Ovary (tissue), 9 donors: ENCODE data around the gene LRP2. TPM values are rescaled to one million over a fixed set of nuclear protein-coding genes. Genes with fewer than 3 reads are reported as not detected.
A peak's percentile ranks its signal among the peaks of the same experiment; 100 is the strongest.

Source experiments
- DNase-seq, 5 donors: peaks; one replicate each; pipeline ENCODE4 v3.0.0-alpha.2; 2019 to 2020
- H3K27ac ChIP-seq, 2 donors: fragments of 200-600 bp; one replicate each; pipeline versions ENCODE4 v1.5.1 to v1.8.0; 2019 to 2022
- H3K27me3 ChIP-seq: fragments of 200-600 bp; one replicate; pipeline ENCODE4 v1.8.0; 2022
- H3K36me3 ChIP-seq: fragments of 200-600 bp; sonication (generic); one replicate; pipeline ENCODE4 v1.5.1; 2019
- H3K4me1 ChIP-seq: one replicate; pipeline ENCODE4 v1.8.1; 2013; ENCODE audit warnings: mild to moderate bottlenecking, moderate library complexity; ENCODE audit not compliant: insufficient read depth
- H3K4me3 ChIP-seq: fragments of 200-600 bp; sonication (generic); one replicate; pipeline ENCODE4 v1.5.1; 2017
- H3K9me3 ChIP-seq, 2 donors: fragments of 200-600 bp in 1 of 2; sonication (generic) in 1 of 2; one replicate each; pipeline versions ENCODE4 v1.5.1 to v1.8.1; 2013 to 2019; ENCODE audit warnings: mild to moderate bottlenecking in 1 of 2, moderate library complexity in 1 of 2
- EP300 ChIP-seq: sonication (generic); formaldehyde crosslinking; IDR thresholded peaks from one replicate; pipeline ENCODE4 v1.6.1; 2017; ENCODE audit warnings: antibody characterized with exemption
- POLR2A ChIP-seq: fragments of 450-650 bp; IDR thresholded peaks from one replicate; pipeline ENCODE4 v1.6.1; 2017; ENCODE audit warnings: antibody characterized with exemption, mild to moderate bottlenecking, moderate library complexity
- WGBS, 3 donors: extraction: QIAGEN DNeasy Blood & Tissue Kit in 1 of 3; methylation state at CpG; one replicate each; pipeline versions ENCODE4 v1.1.5 to v1.1.7; 2013 to 2017; 5-methylcytosine and 5-hydroxymethylcytosine counted together
- intact Hi-C, 4 donors: fragments of 100-400 bp; cut with DNase I; formaldehyde crosslinking; loops; one replicate each; pipeline versions ENCODE4 v1.11.0 to v1.15.1; 2022 to 2023
- polyA plus RNA-seq, 2 donors: library from polyadenylated mRNA; stranded (reverse); fragments of 200-250 nt in 1 of 2; fragments of 350-450 nt in 1 of 2; fragmentation: Illumina TruSeq in 1 of 2; extraction: RNeasy Lipid Tissue Mini Kit (QIAGEN cat#74804) in 1 of 2; gene quantifications; one replicate each; pipeline ENCODE4 v1.2.3, GENCODE V29; 2013 to 2014
- total RNA-seq, 7 donors: library from RNA; depleted of rRNA in 2 of 7; stranded (reverse); fragments of >200 nt in 2 of 7; fragmentation: NEBNext Ultra II Directional in 3 of 7; extraction: Animal tissue kit (Norgen Biotek cat#: 25700) in 3 of 7; gene quantifications; one replicate each; pipeline versions ENCODE4 v1.1.0 to v1.2.4, GENCODE V29; 2016 to 2023
- TF ChIP-seq, protein P1 (sequence below), 3 donors: fragments of 450-650 bp in 2 of 3; fragments of 200-600 bp in 1 of 3; IDR thresholded peaks; one replicate each; pipeline versions ENCODE4 v1.5.1 to v1.8.0; 2016 to 2022; ENCODE audit warnings: antibody characterized with exemption in 3 of 3, mild to moderate bottlenecking in 1 of 3
- donor health status: DM: no; HTN: no; CAD: no; lungs with moderate emphysema.
- donor health status: DM: no; HTN: no; CAD: no.
- donor health status: Bipolar disorder and iron deficiency.
- donor health status: DM: yes; HTN: yes; CAD: no.
- donor health status: DM: no; HTN: no; CAD: no.
- donor health status: DM: yes; HTN: yes; CAD: no.

LRP2 gene
- total and polyA plus RNA-seq, 9 donors, result 0.01 to 13.4 (median 0.24) TPM

GRCh38 chr2:169146220-169146619 is 216.1 kb downstream of the LRP2 start:
- TF ChIP-seq, protein P1, sequence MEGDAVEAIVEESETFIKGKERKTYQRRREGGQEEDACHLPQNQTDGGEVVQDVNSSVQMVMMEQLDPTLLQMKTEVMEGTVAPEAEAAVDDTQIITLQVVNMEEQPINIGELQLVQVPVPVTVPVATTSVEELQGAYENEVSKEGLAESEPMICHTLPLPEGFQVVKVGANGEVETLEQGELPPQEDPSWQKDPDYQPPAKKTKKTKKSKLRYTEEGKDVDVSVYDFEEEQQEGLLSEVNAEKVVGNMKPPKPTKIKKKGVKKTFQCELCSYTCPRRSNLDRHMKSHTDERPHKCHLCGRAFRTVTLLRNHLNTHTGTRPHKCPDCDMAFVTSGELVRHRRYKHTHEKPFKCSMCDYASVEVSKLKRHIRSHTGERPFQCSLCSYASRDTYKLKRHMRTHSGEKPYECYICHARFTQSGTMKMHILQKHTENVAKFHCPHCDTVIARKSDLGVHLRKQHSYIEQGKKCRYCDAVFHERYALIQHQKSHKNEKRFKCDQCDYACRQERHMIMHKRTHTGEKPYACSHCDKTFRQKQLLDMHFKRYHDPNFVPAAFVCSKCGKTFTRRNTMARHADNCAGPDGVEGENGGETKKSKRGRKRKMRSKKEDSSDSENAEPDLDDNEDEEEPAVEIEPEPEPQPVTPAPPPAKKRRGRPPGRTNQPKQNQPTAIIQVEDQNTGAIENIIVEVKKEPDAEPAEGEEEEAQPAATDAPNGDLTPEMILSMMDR (IDR thresholded peaks at IDR 0.05), result no peak
- TF ChIP-seq POLR2A, result no peak
- TF ChIP-seq EP300, result no peak
- H3K9me3 ChIP-seq, result no peaks in the 10 kb centered on the region
- WGBS, 3 donors, result 79 to 89% (median 85%) methylated on average over 2 of the region's 2 CpGs
- no peak for DNase-seq
- no peaks in the 10 kb centered on the region for H3K27me3 ChIP-seq
- intact Hi-C loops, result no loop called here
- H3K4me1 ChIP-seq, result no peaks in the 10 kb centered on the region
- no peaks in the 10 kb centered on the region for H3K36me3 ChIP-seq
- no peak overlapping the region for H3K27ac ChIP-seq
- H3K4me3 ChIP-seq, result no peak overlapping the region

DNA sequence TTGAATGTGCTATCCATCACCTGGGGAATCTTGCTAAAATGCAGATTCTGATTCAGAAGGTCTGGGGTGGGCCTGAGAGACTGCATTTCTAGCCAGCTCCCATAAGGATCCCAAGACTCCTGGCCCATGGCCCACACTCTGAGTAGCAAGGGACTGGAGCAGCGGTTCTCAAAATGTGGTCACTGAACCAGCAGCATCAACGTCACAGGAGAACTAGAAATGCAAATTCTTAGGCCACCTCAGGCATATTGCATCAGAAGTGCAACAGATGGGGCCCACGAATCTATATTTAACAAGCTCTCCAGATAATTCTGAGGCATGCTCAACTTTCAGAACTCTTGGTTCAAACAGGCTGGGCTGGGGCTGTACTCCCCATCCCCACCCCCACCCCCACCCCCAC is 218.3 kb downstream of the LRP2 start:
- no peak for TF ChIP-seq EP300
- TF ChIP-seq, protein P1 (IDR thresholded peaks at IDR 0.05), result no peak
- TF ChIP-seq POLR2A, result no peak
- Histone ChIP-seq H3K27me3 (no peaks in the 10 kb centered on the region), H3K27ac (no peak overlapping the region), H3K4me1 (no peaks in the 10 kb centered on the region), H3K4me3 (no peak overlapping the region), H3K36me3 (no peaks in the 10 kb centered on the region), H3K9me3 (no peaks in the 10 kb centered on the region)
- DNase-seq, result no peak
- intact Hi-C loops, result no loop called here
- 69 to 78% (median 71%) methylated on average over 3 of the region's 3 CpGs for WGBS, 3 donors

DNA sequence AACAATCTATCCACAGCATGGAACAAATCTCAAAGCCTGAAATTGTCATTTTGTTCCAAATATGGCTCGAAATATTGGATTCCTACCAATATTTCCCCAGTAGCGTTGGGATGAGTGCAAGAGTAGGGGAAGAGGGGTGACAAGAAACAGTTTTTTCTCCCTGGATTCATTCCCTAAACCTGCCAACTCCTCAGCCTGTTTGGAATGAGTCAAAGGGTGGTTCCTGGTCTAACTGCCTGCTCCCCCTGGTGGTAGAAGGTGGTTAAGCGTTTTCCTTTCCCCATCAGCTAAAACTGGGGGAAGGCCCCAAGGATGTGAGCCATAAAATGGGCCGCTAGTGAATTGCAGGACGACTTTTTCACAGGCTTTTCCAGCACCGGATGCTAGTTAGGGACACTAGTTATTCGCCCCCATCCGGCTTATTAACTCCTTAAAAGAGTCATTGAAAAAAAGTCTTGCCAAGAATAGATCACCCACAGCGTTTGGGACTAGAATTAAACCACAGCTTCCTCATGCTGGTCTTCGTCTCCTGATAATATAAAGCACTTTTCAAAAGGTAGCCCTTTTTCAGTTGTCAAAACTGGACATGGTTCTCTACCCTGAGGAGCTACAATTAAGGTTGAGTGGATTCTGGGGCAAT is 220.5 kb downstream of the LRP2 start:
- Histone ChIP-seq H3K9me3 (no peaks in the 10 kb centered on the region), H3K4me3 (no peak overlapping the region), H3K27me3 (no peaks in the 10 kb centered on the region), H3K4me1 (no peaks in the 10 kb centered on the region), H3K36me3 (no peaks in the 10 kb centered on the region), H3K27ac (no peak overlapping the region)
- 29 to 35% (median 32%) methylated on average over 10 of the region's 10 CpGs for WGBS, 3 donors
- peak in 1 of 5 donors; percentile 8 for DNase-seq
- intact Hi-C loops, result no loop called here
- TF ChIP-seq, protein P1 (IDR thresholded peaks at IDR 0.05), result no peak
- no peak for TF ChIP-seq EP300
- no peak for TF ChIP-seq POLR2A

GRCh38 chr2:169139993-169140767 is 222.2 kb downstream of the LRP2 start:
- no peak for TF ChIP-seq POLR2A
- TF ChIP-seq EP300, result no peak
- TF ChIP-seq, protein P1 (IDR thresholded peaks at IDR 0.05), result no peak
- intact Hi-C loops, result no loop called here

More at GRCh38 chr2:169139993-169140767, 222.2 kb downstream of the LRP2 start:
- Histone ChIP-seq H3K27ac (no peak overlapping the region), H3K36me3 (no peaks in the 10 kb centered on the region), H3K4me1 (no peaks in the 10 kb centered on the region), H3K9me3 (no peaks in the 10 kb centered on the region), H3K4me3 (no peak overlapping the region), H3K27me3 (no peaks in the 10 kb centered on the region)
- no peak for DNase-seq
- 51 to 72% (median 58%) methylated on average over 7 to 8 of the region's 8 CpGs for WGBS, 3 donors
